GM18870 (cell line): ENCODE measurements around the gene NPIPB8.
"Not testable (repeated sequence)": the region's sequence is repeated elsewhere in the genome, so short reads cannot be mapped to it uniquely, and the experiment has no call there.

ENCODE experiments used
- ATAC-seq: cut with Tn5 transposase; IDR thresholded peaks from one replicate; pipeline ENCODE4 v1.9.1; 2021; ENCODE audit warnings: moderate library complexity; ENCODE audit not compliant: unreplicated experiment

NPIPB8 gene

GRCh38 chr16:28637765-28638164 is at the start of gene NPIPB8:
Gene NPIPB8, plus strand, starts transcription at chr16:28638065. Its CDS starts 296 bp downstream, at chr16:28638361.
- ATAC-seq = not testable (repeated sequence)

- no peak for ATAC-seq
Observed at GRCh38 chr16:28589069-28589468, 48.8 kb upstream of the NPIPB8 start.

- ATAC-seq = no peak
Observed at GRCh38 chr16:28589930-28590329, 47.9 kb upstream of the NPIPB8 start.

- no peak for ATAC-seq
Observed at GRCh38 chr16:28590384-28591340, 47.2 kb upstream of the NPIPB8 start.

- no peak for ATAC-seq
Observed at GRCh38 chr16:28591355-28591754, 46.5 kb upstream of the NPIPB8 start.

- no peak for ATAC-seq
Observed at GRCh38 chr16:28592511-28592910, 45.4 kb upstream of the NPIPB8 start.

- ATAC-seq = no peak
Observed at GRCh38 chr16:28592979-28593553, 44.8 kb upstream of the NPIPB8 start.

GRCh38 chr16:28595451-28595850 is 42.4 kb upstream of the NPIPB8 start:
- not testable (repeated sequence) for ATAC-seq

- ATAC-seq = no peak
Observed at GRCh38 chr16:28596115-28596630, 41.7 kb upstream of the NPIPB8 start.

- no peak for ATAC-seq
Observed at GRCh38 chr16:28596840-28597691, 40.8 kb upstream of the NPIPB8 start, which contains the start of gene SULT1A2. Gene SULT1A2, minus strand, starts transcription at chr16:28597050. Its CDS starts 1,120 bp downstream, at chr16:28595930.

GRCh38 chr16:28597692-28598261 is 40.1 kb upstream of the NPIPB8 start:
- ATAC-seq = no peak

GRCh38 chr16:28599377-28600285 is 38.2 kb upstream of the NPIPB8 start:
- ATAC-seq = not testable (repeated sequence)

- ATAC-seq = not testable (repeated sequence)
Observed at GRCh38 chr16:28600965-28601364, 36.9 kb upstream of the NPIPB8 start.

GRCh38 chr16:28601589-28601988 is 36.3 kb upstream of the NPIPB8 start:
- ATAC-seq = not testable (repeated sequence)

- not testable (repeated sequence) for ATAC-seq
Observed at GRCh38 chr16:28602062-28602461, 35.8 kb upstream of the NPIPB8 start.

- ATAC-seq = no peak
Observed at GRCh38 chr16:28602529-28602928, 35.3 kb upstream of the NPIPB8 start.

GRCh38 chr16:28603381-28604185 is 34.3 kb upstream of the NPIPB8 start:
- no peak for ATAC-seq

GRCh38 chr16:28604186-28604565 is 33.7 kb upstream of the NPIPB8 start:
- no peak for ATAC-seq
